Measurements from ENCODE around the gene UST. TPM values are rescaled to one million over a fixed set of nuclear protein-coding genes. Genes with fewer than 3 reads are reported as not detected.

The UST gene
- total RNA-seq, 1 experiment from 2014 or later: 6.1 TPM

DNA sequence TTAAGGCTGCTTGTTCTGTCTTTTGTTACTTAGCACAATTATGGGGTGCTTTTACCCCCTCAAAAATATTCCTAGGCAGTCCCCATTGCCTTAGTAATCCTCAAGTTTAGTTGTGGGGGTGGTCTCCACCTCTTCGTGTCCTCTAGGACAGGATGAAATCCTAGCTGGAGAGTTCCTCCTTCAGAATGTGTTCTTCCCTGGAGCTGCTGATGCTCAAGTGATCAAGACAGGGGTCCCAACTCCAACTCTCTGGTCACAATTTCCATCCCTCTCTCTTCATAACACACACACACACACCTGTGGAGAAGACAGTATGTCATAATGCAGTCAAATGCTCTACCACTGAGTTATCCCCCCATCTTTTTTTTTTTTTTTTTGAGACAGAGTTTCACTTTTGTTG is 280.7 kb downstream of the UST start:
- Histone ChIP-seq H3K9ac (ENCODE audit: low read length) (no peak overlapping the region), H3K79me2 (ENCODE audit: insufficient read depth, low read length) (no peaks in the 10 kb centered on the region), H3K4me2 (ENCODE audit: low read length) (no peak overlapping the region), H3K36me3 (ENCODE audit: control insufficient read depth in 1 of 2, insufficient read depth in 2 of 2, low read length in 2 of 2) (no peaks in the 10 kb centered on the region), H2AFZ (ENCODE audit: low read depth, low read length, poor library complexity, severe bottlenecking) (no peak overlapping the region), H3K4me1 (ENCODE audit: control insufficient read depth in 1 of 2, insufficient read depth in 2 of 2, low read length in 2 of 2) (peaks cover 13 to 16% of the 10 kb centered on the region in 2 experiments), H3K9me2 (ENCODE audit: insufficient read depth) (no peaks in the 10 kb centered on the region), H4K20me1 (ENCODE audit: insufficient read depth) (no peaks in the 10 kb centered on the region), H3K9me3 (ENCODE audit: control insufficient read depth in 1 of 2, insufficient read depth in 1 of 2, low read depth in 1 of 2, low read length in 2 of 2) (no peaks in the 10 kb centered on the region), H3K27me3 (ENCODE audit: insufficient read depth, low read length) (no peaks in the 10 kb centered on the region), H3K4me3 (replicated peaks in 1 of 2; ENCODE audit: low read depth in 1 of 2, low read length in 2 of 2) (no peak overlapping the region), H3K27ac (ENCODE audit: low read depth, low read length) (no peak overlapping the region)
- intact Hi-C loops (cut with micrococcal nuclease): loop anchor here (2.0 to 5.0 kb wide), 3 partner anchors 450 to 900 kb away; no protein-coding TSS in a partner anchor
- DNase-seq (ENCODE audit: low read depth, low spot score): no peak
- POLR2A ChIA-PET: no interaction called here
- no peak for ATAC-seq
- CTCF ChIA-PET: interaction anchor here (1.2 to 4.0 kb wide), 5 partner anchors 9 to 455 kb away, joined by 3 to 37 read pairs (median 3); no protein-coding TSS in a partner anchor
- RAD21 ChIA-PET (ENCODE audit: low non-redundant PET in 1 of 2, low total read pairs in 2 of 2, uncharacterized antibody in 2 of 2, unreplicated experiment in 2 of 2): no interaction called here
- BruUV-seq (replicated peaks): no TSS peak
- TF ChIP-seq FOSL1 (IDR thresholded peaks at IDR 0.05; ENCODE audit: low read depth): no peak
- TF ChIP-seq EGR1 (IDR thresholded peaks at IDR 0.05; ENCODE audit: low read depth): no peak
- no peak for TF ChIP-seq SRF (IDR thresholded peaks at IDR 0.05; ENCODE audit: low read depth)

- ATAC-seq (peak; percentile 29; the same call in 1 of the 2 replicates), DNase-seq (ENCODE audit: low read depth, low spot score) (peak; percentile 88)
- TF ChIP-seq, protein P1, sequence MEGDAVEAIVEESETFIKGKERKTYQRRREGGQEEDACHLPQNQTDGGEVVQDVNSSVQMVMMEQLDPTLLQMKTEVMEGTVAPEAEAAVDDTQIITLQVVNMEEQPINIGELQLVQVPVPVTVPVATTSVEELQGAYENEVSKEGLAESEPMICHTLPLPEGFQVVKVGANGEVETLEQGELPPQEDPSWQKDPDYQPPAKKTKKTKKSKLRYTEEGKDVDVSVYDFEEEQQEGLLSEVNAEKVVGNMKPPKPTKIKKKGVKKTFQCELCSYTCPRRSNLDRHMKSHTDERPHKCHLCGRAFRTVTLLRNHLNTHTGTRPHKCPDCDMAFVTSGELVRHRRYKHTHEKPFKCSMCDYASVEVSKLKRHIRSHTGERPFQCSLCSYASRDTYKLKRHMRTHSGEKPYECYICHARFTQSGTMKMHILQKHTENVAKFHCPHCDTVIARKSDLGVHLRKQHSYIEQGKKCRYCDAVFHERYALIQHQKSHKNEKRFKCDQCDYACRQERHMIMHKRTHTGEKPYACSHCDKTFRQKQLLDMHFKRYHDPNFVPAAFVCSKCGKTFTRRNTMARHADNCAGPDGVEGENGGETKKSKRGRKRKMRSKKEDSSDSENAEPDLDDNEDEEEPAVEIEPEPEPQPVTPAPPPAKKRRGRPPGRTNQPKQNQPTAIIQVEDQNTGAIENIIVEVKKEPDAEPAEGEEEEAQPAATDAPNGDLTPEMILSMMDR (IDR thresholded peaks at IDR 0.05 in 2 of 3, conservative IDR thresholded peaks at IDR 0.05 in 1 of 3; ENCODE audit: borderline replicate concordance in 1 of 3, insufficient read depth in 1 of 3, low read depth in 2 of 3, low read length in 2 of 3): peak; percentile 34 to 77 (median 69); a peak in 5 of 6 replicates
- TF ChIP-seq CBX3 (IDR thresholded peaks at IDR 0.05; ENCODE audit: low read depth) (peak; percentile 39; the same call in 1 of the 2 replicates), SIN3A (IDR thresholded peaks at IDR 0.05; ENCODE audit: low read depth) (no peak), RAD21 (IDR thresholded peaks at IDR 0.05; ENCODE audit: low read depth) (peak; percentile 93)
- Histone ChIP-seq H3K9me2 (ENCODE audit: insufficient read depth) (no peaks in the 10 kb centered on the region), H3K9me3 (ENCODE audit: control insufficient read depth in 1 of 2, insufficient read depth in 1 of 2, low read depth in 1 of 2, low read length in 2 of 2) (no peaks in the 10 kb centered on the region), H2AFZ (ENCODE audit: low read depth, low read length, poor library complexity, severe bottlenecking) (no peak overlapping the region), H4K20me1 (ENCODE audit: insufficient read depth) (no peaks in the 10 kb centered on the region), H3K36me3 (ENCODE audit: control insufficient read depth in 1 of 2, insufficient read depth in 2 of 2, low read length in 2 of 2) (no peaks in the 10 kb centered on the region), H3K4me1 (ENCODE audit: control insufficient read depth in 1 of 2, insufficient read depth in 2 of 2, low read length in 2 of 2) (peaks cover 27 to 30% of the 10 kb centered on the region in 2 experiments), H3K27me3 (ENCODE audit: insufficient read depth, low read length) (no peaks in the 10 kb centered on the region), H3K27ac (ENCODE audit: low read depth, low read length) (no peak overlapping the region), H3K9ac (ENCODE audit: low read length) (no peak overlapping the region), H3K79me2 (ENCODE audit: insufficient read depth, low read length) (no peaks in the 10 kb centered on the region), H3K4me3 (replicated peaks in 1 of 2; ENCODE audit: low read depth in 1 of 2, low read length in 2 of 2) (no peak overlapping the region), H3K4me2 (ENCODE audit: low read length) (peak overlapping the region; percentile 17; the same call in 1 of the 2 replicates)
- RAD21 ChIA-PET (ENCODE audit: low non-redundant PET in 1 of 2, low total read pairs in 2 of 2, uncharacterized antibody in 2 of 2, unreplicated experiment in 2 of 2): interaction anchor here (0.5 to 1.2 kb wide), 5 partner anchors 403 to 537 kb away, joined by 3 to 9 read pairs (median 3); partner anchors contain the start of gene GINM1 (in 1 of the 2)
- BruUV-seq (replicated peaks): no TSS peak
- intact Hi-C loops (cut with micrococcal nuclease): loop anchor here (1.0 to 5.0 kb wide), 5 partner anchors 54 to 898 kb away; no protein-coding TSS in a partner anchor
- CTCF ChIA-PET: interaction anchor here (0.7 to 4.0 kb wide), 17 partner anchors 11 to 532 kb away, joined by 3 to 37 read pairs (median 4); no protein-coding TSS in a partner anchor
- POLR2A ChIA-PET: no interaction called here
These were observed 282.1 kb downstream of the UST start for GRCh38 chr6:149028767-149029405.
